Pancreas (tissue), 10 donors: ENCODE data around the gene STK17A. TPM values are rescaled to one million over a fixed set of nuclear protein-coding genes. Genes with fewer than 3 reads are reported as not detected.
A peak's percentile ranks its signal among the peaks of the same experiment; 100 is the strongest.

ENCODE experiments used
- ATAC-seq, 4 donors: fragments of 200-7000 bp; cut with Tn5 transposase; one replicate each; pipeline versions ENCODE4 v1.8.0 to v1.9.1; 2020; ENCODE audit warnings: mild to moderate bottlenecking in 4 of 4, moderate library complexity in 4 of 4
- DNase-seq, 6 donors: peaks; one replicate each; pipeline ENCODE4 v3.0.0-alpha.2; 2020
- FAIRE-seq: peaks from 2 replicates; lab custom pipeline; 2012; peaks lifted over from hg19 to GRCh38; lab: Jason Lieb, UNC
- H3K27ac ChIP-seq, 4 donors: fragments of 200-600 bp; sonication (generic); 1 replicate in 3 of 4; 2 replicates in 1 of 4; pipeline versions ENCODE4 v1.5.0 to v1.8.0; 2020
- H3K27me3 ChIP-seq, 4 donors: fragments of 200-600 bp; one replicate each; pipeline ENCODE4 v1.8.0; 2021
- H3K36me3 ChIP-seq, 3 donors: fragments of 200-600 bp; sonication (generic) in 1 of 3; one replicate each; pipeline versions ENCODE4 v1.5.0 to v1.8.0; 2020 to 2021
- H3K4me1 ChIP-seq, 3 donors: fragments of 200-600 bp; one replicate each; pipeline ENCODE4 v1.8.0; 2021
- H3K4me3 ChIP-seq, 4 donors: fragments of 200-600 bp; sonication (generic) in 2 of 4; one replicate each; pipeline versions ENCODE4 v1.5.0 to v1.8.0; 2020 to 2021
- H3K9me3 ChIP-seq, 4 donors: fragments of 200-600 bp; one replicate each; pipeline ENCODE4 v1.8.0; 2021
- WGBS, 2 donors: extraction: QIAGEN DNeasy Blood & Tissue Kit; methylation state at CpG; one replicate each; pipeline ENCODE4 v1.1.7; 2013; 5-methylcytosine and 5-hydroxymethylcytosine counted together
- intact Hi-C, 3 donors: fragments of 100-400 bp; cut with DNase I; formaldehyde crosslinking; loops; one replicate each; pipeline versions ENCODE4 v1.11.1 to v1.14.2; 2022
- polyA plus RNA-seq, 2 donors: library from polyadenylated mRNA; stranded (reverse); fragments of 200-250 nt; gene quantifications; one replicate each; pipeline ENCODE4 v1.2.3, GENCODE V29; 2013
- total RNA-seq, 6 donors: library from RNA; stranded (reverse); fragmentation: NEBNext Ultra II Directional in 4 of 6; extraction: Animal tissue kit (Norgen Biotek cat#: 25700) in 4 of 6; gene quantifications; one replicate each; pipeline versions ENCODE4 v1.2.1 to v1.2.4, GENCODE V29; 2021 to 2023
- TF ChIP-seq, protein P1 (sequence below), 4 donors: fragments of 200-600 bp; sonication (generic) in 3 of 4; IDR thresholded peaks; one replicate each; pipeline versions ENCODE4 v1.5.0 to v1.8.0; 2021; ENCODE audit warnings: antibody characterized with exemption in 4 of 4
- donor health status: healthy with polysubstance abuse.
- donor health status: DM: no; HTN: no; CAD: no; lungs with moderate emphysema.
- donor health status: DM: no; HTN: no; CAD: no.
- donor health status: control.
- donor health status: control.
- donor health status: Bipolar disorder and iron deficiency.
- donor health status: DM: yes; HTN: yes; CAD: no.
- donor health status: DM: no; HTN: no; CAD: no.
- donor health status: DM: no; HTN: no; CAD: no.
- donor health status: DM: yes; HTN: yes; CAD: no.

The STK17A gene
- total and polyA plus RNA-seq, 8 donors = 7.0 to 19.3 (median 11.2) TPM

DNA sequence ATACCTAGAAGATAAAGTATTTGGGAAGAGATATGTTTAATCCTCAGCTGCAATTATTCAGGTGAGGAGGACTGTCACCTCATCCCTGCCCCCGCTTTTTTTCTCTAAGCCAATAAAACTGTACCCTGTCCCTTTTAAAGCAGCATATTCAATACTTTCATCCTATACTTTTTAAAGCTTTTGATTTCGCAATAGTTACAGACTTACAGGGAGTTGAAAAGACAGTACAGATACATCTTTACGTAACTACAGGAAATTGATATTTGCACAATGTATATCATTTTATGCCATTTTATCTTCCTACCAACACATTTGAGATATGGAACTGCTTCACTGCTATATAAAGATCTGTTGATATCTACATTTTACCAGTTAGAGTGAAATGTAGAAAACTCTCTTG is 47.6 kb downstream of the STK17A start:
- ATAC-seq (no peak), DNase-seq (no peak), FAIRE-seq (no peak)
- no peak overlapping the region for H3K4me3 ChIP-seq
- TF ChIP-seq, protein P1, sequence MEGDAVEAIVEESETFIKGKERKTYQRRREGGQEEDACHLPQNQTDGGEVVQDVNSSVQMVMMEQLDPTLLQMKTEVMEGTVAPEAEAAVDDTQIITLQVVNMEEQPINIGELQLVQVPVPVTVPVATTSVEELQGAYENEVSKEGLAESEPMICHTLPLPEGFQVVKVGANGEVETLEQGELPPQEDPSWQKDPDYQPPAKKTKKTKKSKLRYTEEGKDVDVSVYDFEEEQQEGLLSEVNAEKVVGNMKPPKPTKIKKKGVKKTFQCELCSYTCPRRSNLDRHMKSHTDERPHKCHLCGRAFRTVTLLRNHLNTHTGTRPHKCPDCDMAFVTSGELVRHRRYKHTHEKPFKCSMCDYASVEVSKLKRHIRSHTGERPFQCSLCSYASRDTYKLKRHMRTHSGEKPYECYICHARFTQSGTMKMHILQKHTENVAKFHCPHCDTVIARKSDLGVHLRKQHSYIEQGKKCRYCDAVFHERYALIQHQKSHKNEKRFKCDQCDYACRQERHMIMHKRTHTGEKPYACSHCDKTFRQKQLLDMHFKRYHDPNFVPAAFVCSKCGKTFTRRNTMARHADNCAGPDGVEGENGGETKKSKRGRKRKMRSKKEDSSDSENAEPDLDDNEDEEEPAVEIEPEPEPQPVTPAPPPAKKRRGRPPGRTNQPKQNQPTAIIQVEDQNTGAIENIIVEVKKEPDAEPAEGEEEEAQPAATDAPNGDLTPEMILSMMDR (IDR thresholded peaks at IDR 0.05) = no peak
- H3K27me3 ChIP-seq = no peaks in the 10 kb centered on the region
- no peak overlapping the region for H3K27ac ChIP-seq
- intact Hi-C loops = no loop called here
- peaks cover 0 to 8% (median 6%) of the 10 kb centered on the region in 3 donors for H3K36me3 ChIP-seq
- H3K4me1 ChIP-seq = peaks cover 0 to 5% (median 0%) of the 10 kb centered on the region in 3 donors
- no peaks in the 10 kb centered on the region for H3K9me3 ChIP-seq
- WGBS, 2 donors = 94 to 98% methylated on average over 3 of the region's 3 CpGs

DNA sequence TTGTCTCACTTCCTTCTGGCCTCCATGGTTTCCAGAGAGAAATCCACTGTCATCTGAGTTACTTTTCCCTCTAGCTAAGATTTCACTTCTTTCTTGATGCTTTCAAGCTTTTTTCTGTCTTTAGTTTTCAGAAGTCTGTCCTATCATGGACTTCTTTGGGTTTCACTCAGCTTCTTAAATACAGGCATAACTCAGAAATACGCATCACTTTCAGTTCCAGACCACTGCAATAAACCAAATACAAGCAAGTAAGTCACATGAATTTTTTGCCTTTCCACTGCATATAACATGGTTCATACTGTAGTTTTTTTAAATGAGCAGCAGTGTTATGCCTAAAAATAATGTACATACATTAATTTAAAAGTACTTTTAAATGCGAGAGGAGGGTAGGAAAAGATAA is 48.7 kb downstream of the STK17A start:
- Histone ChIP-seq H3K27me3 (no peaks in the 10 kb centered on the region), H3K9me3 (no peaks in the 10 kb centered on the region), H3K4me3 (no peak overlapping the region), H3K36me3 (peaks cover 0 to 13% (median 6%) of the 10 kb centered on the region in 3 donors), H3K4me1 (peaks cover 0 to 6% (median 0%) of the 10 kb centered on the region in 3 donors), H3K27ac (no peak overlapping the region)
- TF ChIP-seq, protein P1 (IDR thresholded peaks at IDR 0.05) = no peak
- 96 to 97% methylated on average over 2 of the region's 2 CpGs for WGBS, 2 donors
- no peak for FAIRE-seq
- intact Hi-C loops = no loop called here
- no peak for ATAC-seq
- no peak for DNase-seq

DNA sequence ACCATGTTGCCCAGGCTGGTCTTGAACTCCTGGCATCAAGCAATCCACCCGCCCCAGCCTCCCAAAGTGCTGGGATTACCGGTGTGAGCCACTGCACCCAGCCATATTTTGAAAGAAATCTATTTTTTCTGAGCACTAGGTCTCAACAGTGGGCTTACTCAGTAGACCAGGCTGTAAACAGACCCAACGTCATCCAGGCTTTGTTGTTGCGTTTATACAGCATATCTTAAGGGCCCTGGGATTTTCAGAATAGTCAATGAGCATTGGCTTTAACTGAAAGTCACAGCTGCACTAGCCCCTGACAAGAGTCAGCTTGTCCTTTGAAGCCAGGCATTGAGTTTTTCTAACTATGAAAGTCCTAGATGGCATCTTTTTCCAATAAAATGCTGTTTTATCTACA is 49.8 kb downstream of the STK17A start:
- Histone ChIP-seq H3K27me3 (no peaks in the 10 kb centered on the region), H3K4me3 (no peak overlapping the region), H3K4me1 (peaks cover 0 to 2% (median 0%) of the 10 kb centered on the region in 3 donors), H3K36me3 (peaks cover 0 to 17% (median 6%) of the 10 kb centered on the region in 3 donors), H3K27ac (no peak overlapping the region), H3K9me3 (no peaks in the 10 kb centered on the region)
- 89 to 90% methylated on average over 4 of the region's 4 CpGs for WGBS, 2 donors
- no peak for FAIRE-seq
- intact Hi-C loops = no loop called here
- ATAC-seq = no peak
- no peak for DNase-seq
- TF ChIP-seq, protein P1 (IDR thresholded peaks at IDR 0.05) = no peak

DNA sequence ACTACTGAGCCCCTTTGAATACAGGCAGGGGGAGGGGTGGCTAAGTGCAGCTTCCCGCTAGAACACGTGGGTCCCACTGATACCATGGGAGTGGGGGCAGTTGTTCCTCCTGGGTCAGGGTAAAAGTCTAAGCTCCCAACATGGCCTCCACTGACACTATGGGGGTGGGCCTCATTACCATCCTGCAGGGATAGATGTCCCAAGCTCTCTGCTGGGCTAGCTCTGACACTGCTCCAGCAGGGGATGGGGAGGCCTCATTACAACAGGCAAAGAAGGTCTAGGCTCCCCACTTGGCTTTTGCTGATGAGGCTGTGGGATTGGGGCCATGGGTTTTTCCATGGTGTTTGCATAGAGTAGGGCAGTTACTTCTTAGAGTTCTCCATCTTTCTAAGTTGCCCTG is 51.5 kb downstream of the STK17A start:
- no peak overlapping the region for H3K4me3 ChIP-seq
- no peaks in the 10 kb centered on the region for H3K9me3 ChIP-seq
- FAIRE-seq (no peak), ATAC-seq (no peak), DNase-seq (no peak)
- no peak overlapping the region for H3K27ac ChIP-seq
- intact Hi-C loops = no loop called here
- WGBS, 2 donors = 97 to 100% methylated on average over 2 of the region's 2 CpGs
- H3K27me3 ChIP-seq = no peaks in the 10 kb centered on the region
- H3K4me1 ChIP-seq = peaks cover 2 to 3% (median 2%) of the 10 kb centered on the region in 3 donors
- peaks cover 0 to 17% (median 6%) of the 10 kb centered on the region in 3 donors for H3K36me3 ChIP-seq
- TF ChIP-seq, protein P1 (IDR thresholded peaks at IDR 0.05) = no peak

DNA sequence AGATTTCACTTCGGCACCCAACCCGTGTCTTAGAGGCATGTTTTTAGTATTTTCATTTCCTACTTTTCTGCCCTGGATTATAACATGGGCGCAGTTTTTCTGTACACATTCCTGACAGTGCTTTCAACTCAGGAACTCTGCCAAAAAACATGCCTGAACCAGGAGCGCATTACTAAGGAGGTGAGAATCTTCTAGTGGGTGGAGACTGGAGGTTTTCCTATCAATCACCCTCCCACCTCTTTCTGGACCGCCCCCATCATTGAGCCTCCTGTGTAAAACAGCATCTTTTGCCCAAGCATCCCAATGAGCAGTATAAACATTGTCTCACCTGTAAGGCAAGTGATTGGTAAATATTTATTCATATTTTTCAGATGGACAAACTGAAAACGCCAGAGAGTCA is 53.2 kb downstream of the STK17A start:
- WGBS, 2 donors = 54 to 58% methylated on average over 6 of the region's 6 CpGs

More for the DNA sequence above, 53.2 kb downstream of the STK17A start:
- no peaks in the 10 kb centered on the region for H3K27me3 ChIP-seq
- FAIRE-seq (no peak), DNase-seq (peak in 1 of 6 donors; percentile 38), ATAC-seq (peak in 3 of 4 donors; percentile 30 to 39 (median 32))
- peaks cover 0 to 17% (median 6%) of the 10 kb centered on the region in 3 donors for H3K36me3 ChIP-seq
- intact Hi-C loops = no loop called here
- H3K27ac ChIP-seq = peak overlapping the region in 2 of 4 donors; percentile 3 to 31
- peaks cover 11 to 15% (median 12%) of the 10 kb centered on the region in 3 donors for H3K4me1 ChIP-seq
- H3K4me3 ChIP-seq = no peak overlapping the region
- H3K9me3 ChIP-seq = no peaks in the 10 kb centered on the region
- TF ChIP-seq, protein P1 (IDR thresholded peaks at IDR 0.05) = no peak
